GM13976 (cell line): ENCODE data around the gene RNPEP.
A peak's percentile ranks its signal among the peaks of the same experiment; 100 is the strongest.

Source experiments
- DNase-seq: peaks from one replicate; pipeline ENCODE4 v3.0.0; 2012; ENCODE audit warnings: low spot score
- CTCF ChIP-seq: IDR thresholded peaks from 2 replicates; pipeline ENCODE4 v1.5.1; 2012; ENCODE audit warnings: borderline replicate concordance, mild to moderate bottlenecking; ENCODE audit not compliant: insufficient read depth; ENCODE audit errors: extremely low read depth, missing control alignments, control extremely low read depth
- in situ Hi-C: fragments of 300-500 bp; cut with MboI; formaldehyde crosslinking; loops from one replicate; pipeline ENCODE4 v1.12.0; 2022; ENCODE audit warnings: low sequenced_read_pairs, mixed read lengths, inconsistent platforms; ENCODE audit not compliant: unreplicated experiment

RNPEP gene

GRCh38 chr1:202034149-202034682 is 51.8 kb downstream of the RNPEP start:
- in situ Hi-C loops: no loop called here
- DNase-seq: no peak
- TF ChIP-seq CTCF: no peak

GRCh38 chr1:202034683-202035462 is 52.4 kb downstream of the RNPEP start:
- DNase-seq: peak; percentile 64
- no peak for TF ChIP-seq CTCF
- in situ Hi-C loops: no loop called here

GRCh38 chr1:202036595-202037387 is 54.3 kb downstream of the RNPEP start:
- in situ Hi-C loops: no loop called here
- no peak for TF ChIP-seq CTCF
- DNase-seq: no peak

- no peak for TF ChIP-seq CTCF
Measured at GRCh38 chr1:202037706-202038296, 55.4 kb downstream of the RNPEP start.

GRCh38 chr1:202038688-202039346 is 56.4 kb downstream of the RNPEP start:
- in situ Hi-C loops: no loop called here
- TF ChIP-seq CTCF: no peak
- DNase-seq: no peak

More at GRCh38 chr1:202037706-202038296, 55.4 kb downstream of the RNPEP start:
- in situ Hi-C loops: no loop called here
- no peak for DNase-seq

GRCh38 chr1:202045705-202046104 is 63.3 kb downstream of the RNPEP start:
- no peak for DNase-seq
- in situ Hi-C loops: no loop called here
- TF ChIP-seq CTCF: no peak
